GM19455 (cell line): ENCODE measurements around the gene TBXAS1.

Experiments used
- ATAC-seq: cut with Tn5 transposase; IDR thresholded peaks from one replicate; pipeline ENCODE4 v1.9.1; 2021; ENCODE audit not compliant: unreplicated experiment

Gene TBXAS1

GRCh38 chr7:139829025-139829774, at the start of gene TBXAS1:
TSS of gene TBXAS1 (plus strand) at chr7:139829264. CDS start at chr7:139829391, 127 bp downstream.
- ATAC-seq = no peak

- ATAC-seq = no peak
These were observed 46.1 kb upstream of the TBXAS1 start for GRCh38 chr7:139782932-139783331.

GRCh38 chr7:139783647-139784385, 45.2 kb upstream of the TBXAS1 start:
- no peak for ATAC-seq

DNA sequence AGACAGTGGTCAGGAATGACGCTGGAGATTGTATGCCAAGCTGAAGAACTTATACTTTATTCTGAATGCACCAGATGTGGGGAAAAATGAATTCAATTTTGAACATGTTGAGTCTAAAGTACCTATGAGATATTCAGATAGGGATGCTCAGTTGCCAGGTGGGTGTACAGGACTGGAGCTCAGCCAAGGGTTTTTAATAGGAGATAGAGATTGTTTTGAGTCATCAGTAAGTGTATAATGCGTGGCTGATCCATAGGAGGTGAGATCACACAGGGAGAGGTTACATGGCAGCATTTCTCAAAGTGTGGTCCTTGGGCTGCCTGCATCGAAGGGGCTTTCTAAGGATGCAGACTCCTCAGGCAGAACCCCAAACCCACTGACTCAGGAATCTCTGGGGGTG, 44.4 kb upstream of the TBXAS1 start:
- ATAC-seq = no peak

DNA sequence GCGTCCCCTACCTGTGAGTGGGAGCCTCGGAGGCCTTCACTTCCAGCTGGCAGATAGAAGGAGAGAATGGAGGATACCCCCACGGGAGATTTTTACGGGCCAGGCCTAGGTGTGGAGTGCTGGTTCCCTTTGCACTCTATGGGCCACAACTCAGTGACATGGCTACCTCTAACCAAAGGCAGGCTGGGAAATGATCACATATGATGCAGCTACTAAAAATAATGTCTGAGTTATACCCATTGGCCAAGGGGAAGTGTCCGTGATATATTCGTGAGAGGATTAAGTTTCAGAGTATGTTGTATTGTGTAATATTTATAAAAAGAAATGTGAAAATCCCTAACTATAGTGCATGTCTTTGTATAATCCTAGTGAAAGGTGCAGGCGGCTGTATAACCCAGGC, 37.7 kb upstream of the TBXAS1 start:
- ATAC-seq = no peak

DNA sequence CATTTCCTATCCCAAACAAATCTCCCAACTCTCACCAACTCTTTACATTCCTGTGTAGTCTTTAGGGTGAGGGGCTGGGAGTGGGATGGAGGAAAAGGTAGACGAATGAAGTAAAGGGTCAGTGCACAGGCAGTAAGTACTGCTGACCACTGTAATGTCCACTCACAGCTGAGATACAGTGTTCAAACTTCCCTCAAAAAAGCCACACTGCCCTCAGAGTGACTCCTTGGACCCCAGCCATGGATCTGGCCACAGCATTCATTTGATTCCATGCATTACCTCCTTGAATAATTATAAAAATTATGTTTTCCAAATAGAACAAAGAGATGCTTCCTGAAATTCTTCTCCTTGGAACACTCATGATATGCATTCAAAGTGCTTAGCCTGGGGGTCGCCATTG, 31.5 kb upstream of the TBXAS1 start:
- no peak for ATAC-seq

- no peak for ATAC-seq
These were observed 30.8 kb upstream of the TBXAS1 start for GRCh38 chr7:139798221-139798620.

DNA sequence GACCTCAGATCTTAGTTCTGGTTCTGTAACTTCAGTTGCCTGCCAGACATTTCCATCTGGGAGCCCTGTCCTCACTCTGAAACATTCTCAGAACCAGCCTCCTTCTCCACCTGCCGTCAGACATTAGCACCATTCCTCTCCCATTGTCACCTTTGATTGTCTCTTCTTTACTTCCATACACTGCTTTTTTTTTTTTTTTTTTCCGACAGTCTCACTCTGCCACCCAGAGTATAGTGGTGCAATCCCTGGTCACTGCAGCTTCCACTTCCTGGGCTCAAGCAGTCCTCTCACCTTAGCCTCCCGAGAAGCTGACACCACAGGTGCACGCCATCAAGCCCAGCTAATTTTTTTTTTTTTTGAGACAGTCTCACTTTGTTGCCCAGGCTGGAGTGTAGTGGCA, 30.2 kb upstream of the TBXAS1 start:
- no peak for ATAC-seq

GRCh38 chr7:139799586-139799985, 29.5 kb upstream of the TBXAS1 start:
- ATAC-seq = no peak

DNA sequence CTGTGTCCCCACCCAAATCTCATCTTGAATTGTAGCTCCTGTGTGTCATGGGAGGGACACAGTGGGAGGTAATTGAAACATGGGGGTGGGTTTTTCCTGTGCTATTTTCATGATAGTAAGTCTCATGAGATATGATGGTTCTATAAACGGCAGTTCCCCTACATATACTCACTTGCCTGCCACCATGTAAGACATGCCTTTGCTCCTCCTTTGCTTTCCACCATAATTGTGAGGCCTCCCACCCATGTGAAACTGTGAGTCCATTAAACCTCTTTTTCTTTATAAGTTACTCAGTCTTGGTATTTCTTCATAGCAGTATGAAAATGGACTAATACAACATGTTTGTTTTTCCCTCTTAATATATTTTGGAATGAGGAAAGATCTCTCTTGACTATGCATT, 24.5 kb upstream of the TBXAS1 start:
- no peak for ATAC-seq

GRCh38 chr7:139807009-139807408, 22.1 kb upstream of the TBXAS1 start:
- no peak for ATAC-seq

DNA sequence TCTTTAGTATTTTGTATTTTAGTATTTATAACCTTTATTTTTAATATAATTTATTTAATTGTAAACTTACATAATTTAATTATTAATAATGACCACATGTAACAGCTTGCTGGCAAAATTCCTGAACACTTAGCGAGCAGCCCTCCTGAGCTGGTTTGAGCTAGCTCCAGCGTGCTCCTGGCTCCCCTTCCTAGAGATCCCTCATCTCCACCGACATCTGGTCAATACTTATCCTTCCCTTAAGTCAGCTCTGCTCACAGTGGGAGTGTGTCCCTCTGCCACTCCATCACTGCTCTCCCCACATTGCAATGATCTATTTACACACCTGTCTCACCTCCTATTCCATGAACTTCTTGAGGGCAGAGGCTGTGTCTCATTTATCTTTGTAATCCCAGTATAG, 20.6 kb upstream of the TBXAS1 start:
- no peak for ATAC-seq

DNA sequence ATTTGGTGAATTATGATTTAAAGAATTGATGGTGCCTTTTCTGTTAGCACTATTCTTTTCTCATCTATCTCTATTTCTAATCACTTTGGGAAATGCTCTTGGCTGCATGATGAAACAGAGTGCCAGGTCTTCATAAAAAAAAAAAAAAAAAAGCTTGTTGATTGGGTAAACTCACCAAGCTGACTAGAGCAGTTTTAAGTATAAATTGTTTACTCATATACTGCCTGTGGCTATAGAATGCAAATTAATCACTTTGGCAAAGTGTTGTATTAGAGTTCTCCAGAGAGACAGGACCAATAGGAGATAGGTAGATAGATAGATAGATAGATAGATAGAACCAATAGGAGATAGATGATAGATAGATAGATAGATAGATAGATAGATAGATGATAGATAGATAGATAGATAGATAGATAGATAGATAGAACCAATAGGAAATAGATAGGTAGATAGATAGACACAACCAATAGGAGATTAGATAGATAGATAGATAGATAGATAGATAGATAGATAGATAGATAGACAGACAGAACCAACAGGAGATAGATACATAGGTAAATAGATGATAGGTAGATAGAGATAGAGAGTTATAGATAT, 20.1 kb upstream of the TBXAS1 start:
- no peak for ATAC-seq

DNA sequence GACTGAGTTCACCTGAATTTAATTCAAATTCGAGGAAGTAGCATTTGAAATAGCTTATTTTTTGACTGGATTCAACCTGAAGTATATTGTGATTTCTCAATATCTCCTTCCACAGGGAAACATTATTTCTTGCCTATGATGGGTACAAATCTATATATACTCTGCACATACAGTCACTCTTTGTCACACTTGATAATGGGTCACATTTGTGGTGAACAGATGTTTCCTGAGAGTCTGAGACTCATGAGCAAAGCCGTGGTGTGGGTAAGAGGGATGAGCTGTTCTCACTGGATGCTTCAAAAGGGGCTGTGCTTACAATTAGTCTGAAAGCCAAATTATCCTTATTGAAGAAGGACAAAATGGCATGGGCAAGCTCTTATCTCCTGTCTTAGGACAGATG, 18.0 kb upstream of the TBXAS1 start:
- no peak for ATAC-seq

GRCh38 chr7:139813151-139813550, 15.9 kb upstream of the TBXAS1 start:
- no peak for ATAC-seq

- no peak for ATAC-seq
These were observed 15.4 kb upstream of the TBXAS1 start for GRCh38 chr7:139813689-139814088.

- no peak for ATAC-seq
These were observed 11.8 kb upstream of the TBXAS1 start for GRCh38 chr7:139817249-139817648.

DNA sequence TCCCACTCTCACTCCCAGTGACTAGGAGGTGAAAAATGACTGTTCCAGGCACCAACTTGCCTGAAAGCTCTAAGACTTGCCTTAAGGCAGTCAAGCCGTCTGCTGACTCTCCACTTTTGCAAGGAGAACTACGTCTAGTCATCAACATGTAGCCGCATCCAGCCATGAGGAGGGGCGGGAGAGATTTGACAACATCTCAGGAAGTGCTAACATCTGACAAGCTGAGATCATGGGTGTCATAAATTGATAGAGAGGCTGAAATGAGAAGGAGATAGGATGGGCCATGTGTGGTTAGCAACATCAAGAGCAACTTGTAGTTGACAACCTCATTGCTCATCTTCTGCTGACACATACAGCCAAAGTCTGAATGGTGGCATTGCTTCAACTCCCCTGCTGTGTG, 9.0 kb upstream of the TBXAS1 start:
- no peak for ATAC-seq

DNA sequence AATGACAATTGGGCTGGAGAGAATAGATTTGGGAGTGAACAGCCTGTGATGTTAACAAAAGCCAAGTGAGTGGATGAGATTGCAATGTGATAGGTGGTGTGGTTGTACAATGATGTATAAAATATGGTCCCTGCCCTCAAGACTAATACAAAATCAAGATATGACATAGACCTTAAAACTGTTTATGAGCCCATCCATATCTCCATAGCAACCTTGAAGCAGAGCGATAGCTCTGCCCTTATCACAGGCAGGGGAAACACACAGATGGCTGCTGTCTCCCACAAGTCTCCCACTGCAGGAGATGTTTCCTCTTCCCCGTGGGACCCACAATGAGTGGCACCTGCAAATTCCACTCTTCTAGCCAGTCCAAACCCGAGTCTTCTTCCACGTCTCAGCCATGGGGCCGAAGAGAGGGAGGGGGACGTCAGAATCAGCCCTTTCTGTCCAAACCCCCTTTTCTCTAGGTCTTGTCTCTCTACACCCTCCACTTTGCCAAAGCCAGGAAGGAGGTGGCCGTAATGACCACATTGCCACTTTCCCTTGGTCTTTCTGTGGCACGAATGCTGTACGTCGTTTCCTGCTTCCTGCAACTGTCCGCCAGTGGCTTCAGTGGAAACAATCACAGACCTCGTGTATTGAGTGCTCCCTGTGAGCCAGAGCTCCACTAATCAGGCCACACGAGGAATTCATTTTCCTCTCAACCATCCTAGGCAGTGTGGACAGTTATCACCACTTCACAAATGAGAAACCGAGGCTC, 7.5 kb upstream of the TBXAS1 start:
- ATAC-seq = no peak

DNA sequence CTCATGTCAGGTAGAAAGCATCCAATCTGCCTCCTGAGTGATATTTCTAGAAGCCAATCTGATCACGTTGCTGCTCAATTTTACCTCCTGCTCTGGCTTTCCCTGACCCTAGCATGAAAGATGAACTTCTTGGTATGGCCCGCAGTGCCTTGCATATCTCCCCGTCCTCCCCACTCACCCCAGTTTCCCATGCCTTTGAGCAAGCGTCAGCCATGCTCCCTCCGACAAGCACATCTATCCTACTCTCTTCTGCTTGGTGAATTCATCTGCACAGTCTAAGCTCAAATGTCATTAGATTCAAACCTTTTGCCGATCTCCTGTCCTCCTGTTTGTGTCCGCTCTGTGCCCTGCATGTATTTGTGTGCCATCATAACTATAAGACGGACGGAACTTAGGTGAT, 6.2 kb upstream of the TBXAS1 start:
- ATAC-seq = no peak

DNA sequence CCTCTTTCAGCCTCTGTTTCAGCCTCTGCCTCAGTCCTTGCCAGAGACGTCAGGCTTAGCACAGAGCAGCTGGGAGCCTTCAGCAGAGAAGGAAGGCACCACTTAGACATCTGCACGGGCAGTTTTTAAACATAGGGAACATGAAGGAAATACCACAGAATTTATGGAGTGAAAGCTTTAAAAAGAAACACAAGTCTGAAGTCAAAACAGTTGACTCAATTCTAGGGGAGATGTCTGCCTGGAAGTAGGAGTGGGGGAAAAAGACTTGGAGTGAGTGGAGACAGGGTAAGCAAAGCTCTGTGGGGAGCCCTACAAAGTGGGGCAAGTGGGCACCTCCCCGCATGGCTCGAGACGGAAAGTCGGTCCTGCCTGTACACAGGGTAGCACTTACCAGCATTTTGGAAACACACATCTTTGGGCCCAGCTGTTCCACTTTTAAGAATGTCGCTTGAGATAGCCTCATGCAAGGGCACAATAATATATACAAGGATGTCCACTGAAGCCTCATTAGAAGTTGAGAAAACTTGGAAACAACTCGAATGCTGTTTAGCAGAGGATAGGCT, 5.0 kb upstream of the TBXAS1 start:
- no peak for ATAC-seq
